Measurements from ENCODE around the gene GUK1.

Gene GUK1

GRCh38 chr1:228108742-228109072 lies 31.4 kb upstream of the GUK1 start:
- TF ChIP-seq TCF12 (IDR thresholded peaks at IDR 0.05; ENCODE audit: low read depth) (no peak), FOXM1 (IDR thresholded peaks at IDR 0.05; ENCODE audit: borderline replicate concordance, low read depth) (no peak), REST (IDR thresholded peaks at IDR 0.05; ENCODE audit: low read depth) (no peak), YY1 (IDR thresholded peaks at IDR 0.05; ENCODE audit: low read depth) (no peak), NFIC (IDR thresholded peaks at IDR 0.05) (no peak), RAD21 (IDR thresholded peaks at IDR 0.05; ENCODE audit: low read depth) (no peak), EGR1 (IDR thresholded peaks at IDR 0.05) (no peak), ZBTB7A (IDR thresholded peaks at IDR 0.05; ENCODE audit: low read depth) (no peak), USF1 (IDR thresholded peaks at IDR 0.05) (no peak), CEBPB (IDR thresholded peaks at IDR 0.05) (no peak), EP300 (IDR thresholded peaks at IDR 0.05; ENCODE audit: borderline replicate concordance) (no peak), CREB1 (IDR thresholded peaks at IDR 0.05; ENCODE audit: low read depth) (no peak), TEAD4 (IDR thresholded peaks at IDR 0.05) (no peak), TAF1 (IDR thresholded peaks at IDR 0.05; ENCODE audit: low read depth) (no peak), MAX (IDR thresholded peaks at IDR 0.05) (no peak)

- TF ChIP-seq EP300 (IDR thresholded peaks at IDR 0.05; ENCODE audit: borderline replicate concordance) (no peak), TAF1 (IDR thresholded peaks at IDR 0.05; ENCODE audit: low read depth) (peak; percentile 41), REST (IDR thresholded peaks at IDR 0.05; ENCODE audit: low read depth) (no peak), NFIC (IDR thresholded peaks at IDR 0.05) (no peak), CREB1 (IDR thresholded peaks at IDR 0.05; ENCODE audit: low read depth) (peak; percentile 100), YY1 (IDR thresholded peaks at IDR 0.05; ENCODE audit: low read depth) (peak; percentile 67; the same call in 1 of the 2 replicates), ZBTB7A (IDR thresholded peaks at IDR 0.05; ENCODE audit: low read depth) (peak; percentile 89), MAX (IDR thresholded peaks at IDR 0.05) (peak; percentile 86), TEAD4 (IDR thresholded peaks at IDR 0.05) (no peak), TCF12 (IDR thresholded peaks at IDR 0.05; ENCODE audit: low read depth) (no peak; the same call in 1 of the 2 replicates), RAD21 (IDR thresholded peaks at IDR 0.05; ENCODE audit: low read depth) (no peak), FOXM1 (IDR thresholded peaks at IDR 0.05; ENCODE audit: borderline replicate concordance, low read depth) (no peak), CEBPB (IDR thresholded peaks at IDR 0.05) (peak; percentile 38; the same call in 1 of the 2 replicates), EGR1 (IDR thresholded peaks at IDR 0.05) (peak; percentile 95), USF1 (IDR thresholded peaks at IDR 0.05) (no peak)
Measured at GRCh38 chr1:228109073-228109961, 30.8 kb upstream of the GUK1 start, which contains the start of gene MRPL55. TSS of gene MRPL55 (minus strand) at chr1:228109299. CDS start at chr1:228108260, 1,039 bp downstream.

GRCh38 chr1:228109962-228110488 lies 30.1 kb upstream of the GUK1 start:
- TF ChIP-seq TEAD4 (IDR thresholded peaks at IDR 0.05) (no peak), TCF12 (IDR thresholded peaks at IDR 0.05; ENCODE audit: low read depth) (no peak), EP300 (IDR thresholded peaks at IDR 0.05; ENCODE audit: borderline replicate concordance) (no peak), MAX (IDR thresholded peaks at IDR 0.05) (no peak), FOXM1 (IDR thresholded peaks at IDR 0.05; ENCODE audit: borderline replicate concordance, low read depth) (no peak), YY1 (IDR thresholded peaks at IDR 0.05; ENCODE audit: low read depth) (no peak), REST (IDR thresholded peaks at IDR 0.05; ENCODE audit: low read depth) (no peak), ZBTB7A (IDR thresholded peaks at IDR 0.05; ENCODE audit: low read depth) (no peak), USF1 (IDR thresholded peaks at IDR 0.05) (no peak), EGR1 (IDR thresholded peaks at IDR 0.05) (no peak), TAF1 (IDR thresholded peaks at IDR 0.05; ENCODE audit: low read depth) (no peak), NFIC (IDR thresholded peaks at IDR 0.05) (no peak), CEBPB (IDR thresholded peaks at IDR 0.05) (no peak), RAD21 (IDR thresholded peaks at IDR 0.05; ENCODE audit: low read depth) (no peak)
